ENCODE data around the gene RNF180.

The RNF180 gene

GRCh38 chr5:64149857-64150521 lies 15.7 kb upstream of the RNF180 start:
- no peaks in the 10 kb centered on the region for H3K9me3 ChIP-seq (ENCODE audit: insufficient read depth, low read length, severe bottlenecking)
- H2AFZ ChIP-seq (ENCODE audit: low read depth, low read length) = no peak overlapping the region
- H3K4me3 ChIP-seq (ENCODE audit: low read depth in 1 of 2, low read length in 2 of 2) = no peak overlapping the region
- H3K4me1 ChIP-seq (ENCODE audit: insufficient read depth, low read length) = no peaks in the 10 kb centered on the region
- no peak overlapping the region for H3K27ac ChIP-seq (ENCODE audit: low read length)
- H3K27me3 ChIP-seq (ENCODE audit: insufficient read depth, low read length, poor library complexity) = no peaks in the 10 kb centered on the region
- no peak overlapping the region for H3K4me2 ChIP-seq (ENCODE audit: insufficient read depth, low read length)
- no peaks in the 10 kb centered on the region for H3K36me3 ChIP-seq (ENCODE audit: insufficient read depth, low read length)
- no peak overlapping the region for H3K9ac ChIP-seq (ENCODE audit: low read depth, low read length)
- no peaks in the 10 kb centered on the region for H3K79me2 ChIP-seq (ENCODE audit: insufficient read depth, low read length)
- DNase-seq (no peak), ATAC-seq (ENCODE audit: insufficient read depth, low read depth) (no peak)
- no peaks in the 10 kb centered on the region for H4K20me1 ChIP-seq (ENCODE audit: insufficient read depth, low read length)
- TF ChIP-seq EZH2 (IDR thresholded peaks at IDR 0.05; ENCODE audit: borderline replicate concordance, low read depth, low read length, severe bottlenecking) = no peak
- no peak for TF ChIP-seq CTCF (IDR thresholded peaks at IDR 0.05; ENCODE audit: borderline replicate concordance, extremely low read depth, low read length, poor library complexity, severe bottlenecking)

- Histone ChIP-seq H3K27ac (ENCODE audit: low read length) (no peak overlapping the region), H3K4me1 (ENCODE audit: insufficient read depth, low read length) (no peaks in the 10 kb centered on the region), H4K20me1 (ENCODE audit: insufficient read depth, low read length) (no peaks in the 10 kb centered on the region), H3K36me3 (ENCODE audit: insufficient read depth, low read length) (no peaks in the 10 kb centered on the region), H2AFZ (ENCODE audit: low read depth, low read length) (no peak overlapping the region), H3K79me2 (ENCODE audit: insufficient read depth, low read length) (no peaks in the 10 kb centered on the region), H3K4me3 (ENCODE audit: low read depth in 1 of 2, low read length in 2 of 2) (no peak overlapping the region), H3K9ac (ENCODE audit: low read depth, low read length) (no peak overlapping the region), H3K9me3 (ENCODE audit: insufficient read depth, low read length, severe bottlenecking) (no peaks in the 10 kb centered on the region), H3K4me2 (ENCODE audit: insufficient read depth, low read length) (no peak overlapping the region), H3K27me3 (ENCODE audit: insufficient read depth, low read length, poor library complexity) (no peaks in the 10 kb centered on the region)
- no peak for DNase-seq
- no peak for ATAC-seq (ENCODE audit: insufficient read depth, low read depth)
- TF ChIP-seq CTCF (IDR thresholded peaks at IDR 0.05; ENCODE audit: borderline replicate concordance, extremely low read depth, low read length, poor library complexity, severe bottlenecking) (no peak), EZH2 (IDR thresholded peaks at IDR 0.05; ENCODE audit: borderline replicate concordance, low read depth, low read length, severe bottlenecking) (no peak)
Measured at GRCh38 chr5:64156261-64156660, 9.4 kb upstream of the RNF180 start.

GRCh38 chr5:64158827-64159226 lies 6.8 kb upstream of the RNF180 start:
- no peak for ATAC-seq (ENCODE audit: insufficient read depth, low read depth)
- H3K4me1 ChIP-seq (ENCODE audit: insufficient read depth, low read length) = no peaks in the 10 kb centered on the region
- no peak for DNase-seq
- H3K4me3 ChIP-seq (ENCODE audit: low read depth in 1 of 2, low read length in 2 of 2) = no peak overlapping the region
- H3K79me2 ChIP-seq (ENCODE audit: insufficient read depth, low read length) = no peaks in the 10 kb centered on the region
- H3K27ac ChIP-seq (ENCODE audit: low read length) = no peak overlapping the region
- no peaks in the 10 kb centered on the region for H4K20me1 ChIP-seq (ENCODE audit: insufficient read depth, low read length)
- H2AFZ ChIP-seq (ENCODE audit: low read depth, low read length) = no peak overlapping the region
- H3K36me3 ChIP-seq (ENCODE audit: insufficient read depth, low read length) = no peaks in the 10 kb centered on the region
- no peaks in the 10 kb centered on the region for H3K9me3 ChIP-seq (ENCODE audit: insufficient read depth, low read length, severe bottlenecking)
- no peak overlapping the region for H3K4me2 ChIP-seq (ENCODE audit: insufficient read depth, low read length)
- no peak for TF ChIP-seq CTCF (IDR thresholded peaks at IDR 0.05; ENCODE audit: borderline replicate concordance, extremely low read depth, low read length, poor library complexity, severe bottlenecking)
- TF ChIP-seq EZH2 (IDR thresholded peaks at IDR 0.05; ENCODE audit: borderline replicate concordance, low read depth, low read length, severe bottlenecking) = no peak
- no peaks in the 10 kb centered on the region for H3K27me3 ChIP-seq (ENCODE audit: insufficient read depth, low read length, poor library complexity)
- no peak overlapping the region for H3K9ac ChIP-seq (ENCODE audit: low read depth, low read length)
